ENCODE measurements around the gene FRG2.
"Not testable (repeated sequence)": the region's sequence is repeated elsewhere in the genome, so short reads cannot be mapped to it uniquely, and the experiment has no call there.

Gene FRG2

DNA sequence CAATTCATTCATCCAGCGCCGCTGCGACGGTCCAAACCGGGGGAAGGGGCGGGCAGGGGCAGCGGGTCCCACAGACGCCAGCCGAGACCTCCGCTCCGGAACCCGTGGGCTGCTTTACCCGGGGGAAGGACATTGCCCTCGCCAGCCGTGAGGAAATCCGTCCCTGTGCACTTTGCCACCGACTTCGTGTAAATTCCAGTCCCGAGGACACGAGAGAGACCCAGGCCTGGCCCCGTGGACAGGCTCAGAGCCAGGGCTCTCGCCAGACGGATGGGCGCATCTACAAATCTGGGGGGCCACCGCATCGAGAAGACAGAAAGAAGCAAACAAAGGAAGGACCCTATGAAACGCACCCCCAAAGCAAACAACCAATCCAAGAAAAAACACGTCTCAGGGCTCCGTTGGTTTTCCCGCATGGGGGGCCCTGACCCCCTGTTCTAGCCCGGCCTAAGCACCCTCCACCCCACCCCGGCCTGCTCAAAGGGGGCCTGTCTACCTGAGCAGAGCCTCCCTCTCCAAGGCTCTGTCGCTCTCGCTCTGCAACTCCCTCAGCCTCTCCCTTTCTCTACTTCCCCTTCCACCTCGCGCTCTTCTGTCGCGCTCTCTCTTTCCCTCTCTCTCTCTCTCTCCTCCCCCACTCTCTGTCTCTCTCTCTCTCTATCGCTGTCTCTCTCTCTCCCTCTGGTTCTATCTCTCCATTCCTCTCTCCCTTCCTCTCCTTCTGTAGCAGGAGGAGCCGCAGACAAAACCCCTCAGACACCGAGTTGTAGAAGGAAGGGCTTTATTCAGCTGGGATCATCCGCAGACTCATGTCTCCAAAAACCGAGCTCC lies 11.3 kb downstream of the FRG2 start:
- no peak for DNase-seq

DNA sequence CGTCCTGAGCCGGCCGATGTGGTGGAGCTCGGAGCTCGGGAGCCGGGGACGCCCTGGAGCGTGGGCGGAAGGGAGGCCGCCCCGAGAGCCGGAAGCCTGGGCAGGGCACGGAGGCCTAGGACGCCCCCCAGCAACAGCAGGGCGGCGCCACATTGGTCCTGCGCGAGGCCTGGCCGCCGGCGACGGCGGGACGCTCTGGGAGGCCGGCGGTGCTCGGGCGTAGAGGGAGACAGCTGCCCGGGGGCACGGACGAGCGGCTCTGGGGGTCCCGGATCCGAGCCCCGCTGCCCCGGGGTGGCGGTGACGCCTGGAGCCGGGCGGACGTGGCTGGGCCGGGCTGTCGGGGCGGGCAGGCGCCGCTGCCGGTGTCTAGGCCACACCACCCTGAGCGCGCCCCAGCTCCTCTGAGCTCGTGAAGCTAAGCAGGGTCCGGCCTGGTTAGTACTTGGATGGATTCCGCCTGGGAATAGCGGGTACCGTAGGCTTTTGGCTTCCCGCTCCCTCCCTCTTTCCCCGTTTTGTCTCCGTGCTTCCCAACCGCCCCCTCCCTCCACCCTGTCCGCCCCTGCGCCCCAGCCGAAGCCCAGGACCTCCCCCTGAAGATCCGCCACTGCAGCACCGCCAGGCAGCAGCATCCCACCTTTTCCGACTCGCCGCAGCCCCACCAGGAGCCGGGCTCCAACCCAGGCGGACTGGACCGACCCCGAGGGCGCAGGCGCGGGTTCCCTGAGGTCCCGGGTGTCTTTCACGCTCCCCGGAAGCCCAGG lies 12.1 kb downstream of the FRG2 start:
- DNase-seq: no peak

DNA sequence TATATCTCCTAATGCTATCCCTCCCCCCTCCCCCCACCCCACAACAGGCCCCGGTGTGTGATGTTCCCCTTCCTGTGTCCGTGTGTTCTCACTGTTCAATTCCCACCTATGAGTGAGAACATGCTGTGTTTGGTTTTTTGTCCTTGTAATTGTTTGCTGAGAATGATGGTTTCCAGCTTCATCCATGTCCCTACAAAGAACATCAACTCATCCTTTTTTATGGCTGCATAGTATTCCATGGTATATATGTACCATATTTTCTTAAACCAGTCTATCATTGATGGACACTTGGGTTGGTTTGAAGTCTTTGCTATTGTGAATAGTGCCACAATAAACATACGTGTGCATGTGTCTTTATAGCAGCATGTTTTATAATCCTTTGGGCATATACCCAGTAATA lies 37.1 kb downstream of the FRG2 start:
- not testable (repeated sequence) for DNase-seq

DNA sequence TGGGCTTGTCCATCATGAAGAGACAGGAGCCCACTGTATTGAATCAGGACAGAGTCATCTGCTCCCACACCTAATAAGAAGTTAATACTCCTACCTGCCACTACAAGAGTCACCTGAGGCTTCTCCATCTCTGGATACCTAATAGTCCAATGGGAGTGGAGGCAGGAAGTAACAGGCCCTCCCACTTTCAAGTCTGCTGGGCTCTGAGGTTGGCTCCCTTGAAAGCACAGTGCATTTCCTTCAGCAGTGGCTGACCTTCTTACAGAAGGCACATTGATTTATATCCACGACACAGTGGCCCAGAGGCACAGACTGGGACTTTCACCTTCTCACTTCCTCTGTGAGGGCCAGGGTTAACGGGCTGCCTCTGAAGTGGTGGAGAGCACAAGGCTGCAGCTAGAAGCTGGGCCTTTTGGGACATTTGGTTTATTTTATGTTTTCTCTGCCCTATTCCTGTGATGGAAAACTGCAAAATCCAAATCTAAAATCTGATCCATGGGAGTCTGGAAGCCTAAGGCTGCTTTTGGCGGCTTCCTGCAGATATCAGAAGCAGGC lies 38.1 kb downstream of the FRG2 start:
- no peak for DNase-seq

DNA sequence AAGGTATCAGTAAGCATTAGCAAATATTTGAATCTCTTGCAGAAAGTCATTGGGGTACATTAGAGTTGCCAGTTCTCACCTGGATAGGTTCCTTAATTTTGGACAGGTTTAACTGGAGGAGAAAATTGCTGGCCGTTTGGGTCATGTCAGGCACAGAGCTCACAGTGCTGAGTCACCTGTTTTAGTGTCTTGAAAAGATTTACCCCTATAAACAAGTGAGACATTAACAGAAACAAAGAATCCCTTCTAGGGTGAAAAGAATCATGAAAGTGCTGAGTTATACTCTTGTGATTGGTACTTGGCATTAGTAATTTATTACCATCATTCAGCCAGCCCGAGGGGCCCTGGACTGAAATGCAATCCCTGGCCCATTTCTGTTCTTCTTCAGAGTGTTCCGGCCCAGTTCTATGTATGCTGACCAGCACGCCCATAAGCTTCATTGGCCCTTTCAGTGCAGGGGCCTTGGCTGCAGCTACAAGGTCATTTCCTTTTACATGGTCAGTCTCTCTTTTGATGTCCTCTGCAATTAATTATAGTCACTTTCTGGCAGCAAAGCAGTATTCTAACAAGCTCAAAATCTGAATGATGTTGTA lies 41.3 kb downstream of the FRG2 start:
- DNase-seq: not testable (repeated sequence)

DNA sequence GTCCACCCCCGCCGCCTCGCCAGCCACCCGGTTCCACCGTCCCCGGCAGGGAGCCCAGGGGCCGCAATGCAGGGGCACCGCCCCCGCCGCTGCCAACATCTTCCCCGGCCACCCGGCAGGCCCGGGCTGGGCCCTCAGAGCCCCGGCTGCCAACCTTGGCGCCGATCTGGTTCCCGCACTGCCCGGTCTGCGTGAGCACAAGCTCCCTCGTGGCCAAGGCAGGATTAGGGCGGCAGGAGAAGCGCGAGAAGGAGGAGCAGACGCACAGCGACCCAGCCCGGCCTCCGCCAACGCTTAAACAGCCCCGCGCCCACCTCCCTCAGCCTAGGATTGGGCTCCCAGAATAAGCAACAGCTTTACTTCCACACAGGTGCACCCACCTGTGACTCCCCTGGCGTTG lies 42.4 kb downstream of the FRG2 start:
- DNase-seq: not testable (repeated sequence)

DNA sequence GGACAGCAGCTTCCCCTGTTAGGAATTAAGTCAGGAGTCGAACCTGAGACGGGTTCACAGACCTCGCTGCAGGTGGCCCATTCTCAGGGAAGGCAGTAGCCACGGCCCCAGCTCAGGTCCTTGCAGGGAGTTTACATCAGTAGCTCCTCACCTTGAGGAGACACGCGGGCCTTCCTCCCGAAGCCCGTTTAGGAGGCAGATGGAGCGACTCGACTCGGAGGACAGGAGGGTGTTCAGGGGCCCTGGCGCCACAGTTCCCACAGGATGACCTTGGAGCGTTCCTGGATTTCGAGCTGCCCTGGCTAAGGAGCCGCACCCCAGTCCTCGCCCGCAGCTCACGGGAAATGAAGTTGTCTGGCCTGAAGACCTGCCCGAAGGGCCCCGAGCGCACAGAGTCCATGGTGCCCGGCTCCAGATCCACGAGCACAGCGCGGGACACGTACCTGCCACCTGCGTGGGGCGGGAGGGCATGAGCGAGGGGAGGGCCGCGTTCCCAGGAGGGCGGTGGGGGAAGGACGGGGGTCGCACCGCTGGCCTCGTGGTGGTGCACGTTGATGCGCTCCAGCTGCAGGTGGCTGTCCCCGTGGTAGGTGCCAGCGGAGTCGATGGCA lies 43.0 kb downstream of the FRG2 start:
- not testable (repeated sequence) for DNase-seq

DNA sequence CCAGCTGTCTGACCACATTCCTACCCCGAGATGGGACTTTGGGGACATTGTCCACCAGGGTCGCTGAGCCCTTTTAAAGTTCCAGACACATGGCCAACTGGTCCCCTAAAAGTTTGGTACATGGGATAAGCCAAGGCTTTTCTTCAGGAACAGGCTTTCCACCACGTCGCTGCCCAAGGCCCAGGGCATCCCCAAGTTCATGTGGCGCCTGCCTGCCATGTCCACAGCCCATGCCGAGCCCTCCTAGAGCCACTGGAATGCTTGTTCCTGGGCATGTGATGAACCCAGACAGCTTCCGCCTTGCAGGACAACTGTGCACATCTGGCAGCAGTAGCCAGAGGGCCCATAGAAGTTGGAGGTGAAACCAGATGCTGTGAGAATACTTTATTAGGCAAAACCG lies 45.1 kb downstream of the FRG2 start:
- no peak for DNase-seq

DNA sequence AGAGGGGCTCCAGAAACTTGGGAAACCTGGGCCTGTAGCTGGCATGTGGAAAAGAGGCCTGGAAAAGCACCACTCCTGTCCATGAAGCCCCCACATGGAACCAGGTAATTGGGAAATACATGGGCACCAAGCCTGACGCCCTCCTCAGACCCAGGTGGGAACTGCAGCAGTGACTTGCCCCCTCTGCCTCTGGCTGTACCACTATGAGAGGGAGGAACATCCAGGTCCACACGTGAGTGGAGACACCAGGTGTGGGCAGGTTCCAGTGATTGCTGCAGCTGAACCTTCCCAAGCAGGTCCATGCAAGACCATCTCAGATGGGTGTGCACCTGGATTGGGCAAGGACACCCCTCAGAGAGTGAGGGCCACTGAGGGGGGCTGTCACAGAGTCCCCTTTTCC lies 46.8 kb downstream of the FRG2 start:
- not testable (repeated sequence) for DNase-seq

DNA sequence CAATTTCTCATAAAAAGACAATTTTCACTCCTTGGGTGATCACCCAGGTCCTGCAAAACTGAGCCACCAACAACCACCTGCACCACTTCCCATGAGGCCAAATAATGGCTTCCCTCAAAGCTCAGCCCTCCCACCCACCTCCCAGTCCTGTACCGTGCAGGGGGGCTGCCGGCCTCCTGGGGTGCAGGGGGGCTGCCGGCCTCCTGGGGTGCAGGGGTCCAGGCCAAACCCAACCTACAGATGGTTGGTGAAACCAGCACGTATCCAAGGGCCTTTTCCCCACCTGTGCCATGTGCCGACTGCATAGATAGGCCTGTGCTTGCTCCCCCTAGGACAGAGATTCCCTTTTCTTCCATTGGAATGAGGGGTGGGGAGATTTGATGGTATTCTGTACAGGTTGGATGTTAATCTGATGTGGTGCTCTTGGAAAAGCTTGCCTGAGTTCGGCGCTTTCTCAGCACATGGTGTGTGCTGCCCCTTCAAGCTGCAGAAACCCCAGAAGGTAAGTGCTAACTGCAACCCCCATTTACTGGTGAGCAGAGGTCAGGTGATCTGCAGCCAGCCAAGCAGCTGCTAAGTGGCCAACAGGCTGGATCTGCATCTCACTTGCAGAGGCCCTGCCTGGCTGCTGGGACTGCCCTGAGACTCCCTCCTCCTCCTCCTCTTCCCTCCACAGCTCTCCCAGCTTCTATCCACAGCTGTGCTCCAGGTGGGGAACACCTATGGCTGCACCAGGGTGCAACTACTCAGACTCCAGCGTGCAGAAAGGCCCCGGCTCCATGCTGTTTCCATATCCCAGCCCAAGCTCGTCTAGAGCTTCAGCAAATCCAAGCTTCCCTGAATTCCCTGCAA lies 47.6 kb downstream of the FRG2 start:
- no peak for DNase-seq

Measured in activated CD4-positive, CD25-positive, alpha-beta regulatory T cell (primary cell).